Measurements from ENCODE around the gene LHX8.

LHX8 gene

DNA sequence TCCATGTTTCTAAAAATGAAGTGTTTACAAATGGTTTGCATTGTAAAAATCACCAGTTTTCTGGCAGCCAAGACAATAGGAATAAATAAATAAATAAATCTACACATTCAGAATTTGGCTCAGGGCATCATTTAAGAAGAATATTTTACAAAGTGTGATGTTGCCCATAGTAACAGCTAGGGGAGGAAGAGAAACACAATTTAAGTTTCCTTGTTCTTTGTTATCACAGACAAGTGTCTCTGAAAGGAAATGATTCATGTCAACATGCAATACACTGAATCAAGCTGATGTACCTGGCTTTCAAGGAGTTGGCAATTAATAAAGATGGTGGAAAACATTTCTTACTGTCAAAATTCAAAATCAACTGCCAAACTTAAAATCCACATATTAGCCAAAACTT lies 74.7 kb downstream of the LHX8 start:
- H3K27ac ChIP-seq (ENCODE audit: low read depth, low read length), result no peak overlapping the region
- H3K9ac ChIP-seq (ENCODE audit: low read length), result no peak overlapping the region
- no peak overlapping the region for H2AFZ ChIP-seq (ENCODE audit: low read depth, low read length, severe bottlenecking)
- TF ChIP-seq, protein P1, sequence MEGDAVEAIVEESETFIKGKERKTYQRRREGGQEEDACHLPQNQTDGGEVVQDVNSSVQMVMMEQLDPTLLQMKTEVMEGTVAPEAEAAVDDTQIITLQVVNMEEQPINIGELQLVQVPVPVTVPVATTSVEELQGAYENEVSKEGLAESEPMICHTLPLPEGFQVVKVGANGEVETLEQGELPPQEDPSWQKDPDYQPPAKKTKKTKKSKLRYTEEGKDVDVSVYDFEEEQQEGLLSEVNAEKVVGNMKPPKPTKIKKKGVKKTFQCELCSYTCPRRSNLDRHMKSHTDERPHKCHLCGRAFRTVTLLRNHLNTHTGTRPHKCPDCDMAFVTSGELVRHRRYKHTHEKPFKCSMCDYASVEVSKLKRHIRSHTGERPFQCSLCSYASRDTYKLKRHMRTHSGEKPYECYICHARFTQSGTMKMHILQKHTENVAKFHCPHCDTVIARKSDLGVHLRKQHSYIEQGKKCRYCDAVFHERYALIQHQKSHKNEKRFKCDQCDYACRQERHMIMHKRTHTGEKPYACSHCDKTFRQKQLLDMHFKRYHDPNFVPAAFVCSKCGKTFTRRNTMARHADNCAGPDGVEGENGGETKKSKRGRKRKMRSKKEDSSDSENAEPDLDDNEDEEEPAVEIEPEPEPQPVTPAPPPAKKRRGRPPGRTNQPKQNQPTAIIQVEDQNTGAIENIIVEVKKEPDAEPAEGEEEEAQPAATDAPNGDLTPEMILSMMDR (IDR thresholded peaks at IDR 0.05; ENCODE audit: insufficient read depth, low read length, poor library complexity, severe bottlenecking), result no peak
- TF ChIP-seq EZH2phosphoT487 (conservative IDR thresholded peaks at IDR 0.05; ENCODE audit: low read length), result no peak
- H3K79me2 ChIP-seq (ENCODE audit: insufficient read depth, low read length), result no peaks in the 10 kb centered on the region
- H3K4me2 ChIP-seq (ENCODE audit: low read depth, low read length, poor library complexity, severe bottlenecking), result no peak overlapping the region
- H3K9me2 ChIP-seq (replicated peaks; ENCODE audit: insufficient read depth, low read length), result no peaks in the 10 kb centered on the region
- H3K9me3 ChIP-seq (ENCODE audit: insufficient read depth, low read length), result no peaks in the 10 kb centered on the region
- H4K20me1 ChIP-seq (ENCODE audit: low read depth, low read length), result no peaks in the 10 kb centered on the region
- H3K27me3 ChIP-seq (ENCODE audit: low read length), result no peaks in the 10 kb centered on the region
- H3K36me3 ChIP-seq (ENCODE audit: low read length), result no peaks in the 10 kb centered on the region
- H3F3A ChIP-seq (ENCODE audit: insufficient read depth), result no peaks in the 10 kb centered on the region
- H3K4me3 ChIP-seq (ENCODE audit: insufficient read depth, low read length, poor library complexity, severe bottlenecking), result no peak overlapping the region

Data from SU-DHL-6 (cell line).